Measurements from ENCODE around the gene CRYBB3. TPM values are rescaled to one million over a fixed set of nuclear protein-coding genes. Genes with fewer than 3 reads are reported as not detected.

The CRYBB3 gene
- total RNA-seq, result 0.58 TPM in 1 of 2 replicates, not detected in the other

GRCh38 chr22:25199731-25200520, at the start of gene CRYBB3:
Gene CRYBB3, plus strand, starts transcription at chr22:25199858. Its CDS starts 1,539 bp downstream, at chr22:25201397.
- no peak for DNase-seq (ENCODE audit: extremely low read depth, low read depth, low spot score)

- DNase-seq (ENCODE audit: extremely low read depth, low read depth, low spot score), result no peak
These were observed 45.5 kb upstream of the CRYBB3 start for GRCh38 chr22:25153961-25154666.

- DNase-seq (ENCODE audit: extremely low read depth, low read depth, low spot score), result no peak
These were observed 45.0 kb upstream of the CRYBB3 start for GRCh38 chr22:25154667-25154999.

- no peak for DNase-seq (ENCODE audit: extremely low read depth, low read depth, low spot score)
These were observed 42.9 kb upstream of the CRYBB3 start for GRCh38 chr22:25156736-25157135.

- DNase-seq (ENCODE audit: extremely low read depth, low read depth, low spot score), result no peak
These were observed 40.6 kb upstream of the CRYBB3 start for GRCh38 chr22:25159028-25159427.

- no peak for DNase-seq (ENCODE audit: extremely low read depth, low read depth, low spot score)
These were observed 39.3 kb upstream of the CRYBB3 start for GRCh38 chr22:25160120-25160996.

GRCh38 chr22:25161017-25161915, 38.4 kb upstream of the CRYBB3 start:
- DNase-seq (ENCODE audit: extremely low read depth, low read depth, low spot score), result no peak

- no peak for DNase-seq (ENCODE audit: extremely low read depth, low read depth, low spot score)
These were observed 37.6 kb upstream of the CRYBB3 start for GRCh38 chr22:25161916-25162530.

- DNase-seq (ENCODE audit: extremely low read depth, low read depth, low spot score), result no peak
These were observed 37.1 kb upstream of the CRYBB3 start for GRCh38 chr22:25162561-25162960.

- no peak for DNase-seq (ENCODE audit: extremely low read depth, low read depth, low spot score)
These were observed 33.9 kb upstream of the CRYBB3 start for GRCh38 chr22:25165785-25166184.

GRCh38 chr22:25166266-25167040, 33.2 kb upstream of the CRYBB3 start:
- no peak for DNase-seq (ENCODE audit: extremely low read depth, low read depth, low spot score)

GRCh38 chr22:25167082-25167481, 32.6 kb upstream of the CRYBB3 start:
- no peak for DNase-seq (ENCODE audit: extremely low read depth, low read depth, low spot score)

- DNase-seq (ENCODE audit: extremely low read depth, low read depth, low spot score), result no peak
These were observed 31.6 kb upstream of the CRYBB3 start for GRCh38 chr22:25167834-25168601.

- no peak for DNase-seq (ENCODE audit: extremely low read depth, low read depth, low spot score)
These were observed 30.2 kb upstream of the CRYBB3 start for GRCh38 chr22:25169278-25170031.

- no peak for DNase-seq (ENCODE audit: extremely low read depth, low read depth, low spot score)
These were observed 29.2 kb upstream of the CRYBB3 start for GRCh38 chr22:25170426-25170980.

GRCh38 chr22:25172153-25172552, 27.5 kb upstream of the CRYBB3 start:
- no peak for DNase-seq (ENCODE audit: extremely low read depth, low read depth, low spot score)

GRCh38 chr22:25174156-25174887, 25.3 kb upstream of the CRYBB3 start:
- no peak for DNase-seq (ENCODE audit: extremely low read depth, low read depth, low spot score)
